GM23338 (cell line): Measurements from ENCODE around the gene KRTAP1-3. TPM values are rescaled to one million over a fixed set of nuclear protein-coding genes. Genes with fewer than 3 reads are reported as not detected.
A peak's percentile ranks its signal among the peaks of the same experiment; 100 is the strongest.

Experiments used
- ATAC-seq: fragments of 200-7000 bp; cut with Tn5 transposase; 3 replicates; pipeline ENCODE4 v1.9.1; 2020
- DNase-seq: peaks from one replicate; pipeline ENCODE4 v3.0.0-alpha.2; 2015; ENCODE audit warnings: low spot score
- H2AFZ ChIP-seq: fragments of 200-600 bp; sonication (generic); 2 replicates; pipeline ENCODE4 v1.8.0; 2016; ENCODE audit warnings: antibody characterized with exemption, mild to moderate bottlenecking, moderate library complexity
- H3F3A ChIP-seq: fragments of 200-600 bp; sonication (generic); replicated peaks from 2 replicates; pipeline ENCODE4 v1.8.0; 2017; ENCODE audit warnings: antibody characterized with exemption, mixed run types, low read depth
- H3K27ac ChIP-seq: fragments of 200-600 bp; sonication (generic); 2 replicates; pipeline ENCODE4 v1.6.1; 2016; ENCODE audit warnings: low read depth
- H3K27me3 ChIP-seq: fragments of 200-600 bp; sonication (generic); 2 replicates; pipeline ENCODE4 v1.8.0; 2016; ENCODE audit warnings: mild to moderate bottlenecking, mixed run types, moderate library complexity; ENCODE audit not compliant: insufficient read depth
- H3K36me3 ChIP-seq: fragments of 200-600 bp; sonication (generic); 2 replicates; pipeline ENCODE4 v1.8.0; 2016; ENCODE audit warnings: mild to moderate bottlenecking; ENCODE audit not compliant: insufficient read depth
- H3K4me1 ChIP-seq: fragments of 200-600 bp; sonication (generic); 2 replicates; pipeline ENCODE4 v1.8.0; 2016; ENCODE audit warnings: mild to moderate bottlenecking, moderate library complexity; ENCODE audit not compliant: insufficient read depth
- H3K4me2 ChIP-seq: fragments of 200-600 bp; sonication (generic); 2 replicates; pipeline ENCODE4 v1.7.1; 2017; ENCODE audit warnings: mixed run types
- H3K4me3 ChIP-seq: fragments of 200-600 bp; sonication (generic); 2 replicates; pipeline ENCODE4 v1.6.1; 2016; ENCODE audit warnings: mixed run types
- H3K79me2 ChIP-seq: fragments of 200-600 bp; sonication (generic); replicated peaks from 2 replicates; pipeline ENCODE4 v1.8.0; 2017; ENCODE audit warnings: mild to moderate bottlenecking; ENCODE audit not compliant: insufficient read depth
- H3K9me2 ChIP-seq: fragments of 200-600 bp; sonication (generic); 2 replicates; pipeline ENCODE4 v1.8.0; 2017; ENCODE audit not compliant: insufficient read depth
- H4K20me1 ChIP-seq: fragments of 200-600 bp; sonication (generic); replicated peaks from 2 replicates; pipeline ENCODE4 v1.8.0; 2017; ENCODE audit warnings: mild to moderate bottlenecking; ENCODE audit not compliant: insufficient read depth
- H3K27ac Mint-ChIP-seq: 2 replicates; pipeline ENCODE4 v1.8.0; 2020; ENCODE audit warnings: inconsistent platforms, mild to moderate bottlenecking, moderate library complexity, mixed read lengths
- H3K27me3 Mint-ChIP-seq: 3 replicates; pipeline ENCODE4 v1.8.0; 2022; ENCODE audit warnings: low read depth, mild to moderate bottlenecking, moderate library complexity, mixed read lengths, inconsistent platforms; ENCODE audit not compliant: insufficient read depth, poor library complexity
- H3K36me3 Mint-ChIP-seq: 3 replicates; pipeline ENCODE4 v1.8.0; 2021; ENCODE audit warnings: low read depth, mild to moderate bottlenecking, inconsistent platforms, moderate library complexity, mixed read lengths
- H3K4me1 Mint-ChIP-seq: 3 replicates; pipeline ENCODE4 v1.8.0; 2020; ENCODE audit warnings: mild to moderate bottlenecking, inconsistent platforms, mixed read lengths
- H3K4me3 Mint-ChIP-seq: 3 replicates; pipeline ENCODE4 v1.8.0; 2021; ENCODE audit warnings: moderate library complexity, mild to moderate bottlenecking, inconsistent platforms, mixed read lengths
- H3K9me3 Mint-ChIP-seq: 3 replicates; pipeline ENCODE4 v1.8.0; 2020; ENCODE audit warnings: moderate library complexity, mild to moderate bottlenecking, inconsistent platforms, mixed read lengths
- CREB1 ChIP-seq: fragments of 250-450 bp; sonication (Bioruptor Pico); IDR thresholded peaks from 2 replicates; pipeline ENCODE4 v1.5.0; 2020; ENCODE audit warnings: low read depth, mild to moderate bottlenecking, moderate library complexity
- EZH2 ChIP-seq: fragments of 200-600 bp; sonication (generic); IDR thresholded peaks from one replicate; pipeline ENCODE4 v1.8.0; 2017; ENCODE audit warnings: antibody characterized with exemption, mild to moderate bottlenecking, low read depth; ENCODE audit not compliant: unreplicated experiment
- EZH2phosphoT487 ChIP-seq: fragments of 200-600 bp; sonication (generic); IDR thresholded peaks from one replicate; pipeline ENCODE4 v1.8.1; 2018; ENCODE audit warnings: antibody characterized with exemption; ENCODE audit not compliant: unreplicated experiment
- NANOG ChIP-seq: IDR thresholded peaks from 2 replicates; pipeline ENCODE4 v1.6.1; 2016; ENCODE audit warnings: antibody characterized with exemption, borderline replicate concordance
- POLR2AphosphoS5 ChIP-seq: IDR thresholded peaks from 2 replicates; pipeline ENCODE4 v1.6.1; 2016; ENCODE audit warnings: antibody characterized with exemption, low read depth
- STAT1 ChIP-seq: IDR thresholded peaks from one replicate; pipeline ENCODE4 v1.6.1; 2016; ENCODE audit warnings: antibody characterized with exemption; ENCODE audit not compliant: unreplicated experiment
- ZNF114 ChIP-seq: fragments of 250-450 bp; sonication (Bioruptor Pico); IDR thresholded peaks from 2 replicates; pipeline ENCODE4 v1.5.0; 2020; ENCODE audit warnings: mild to moderate bottlenecking, moderate library complexity
- ZNF331 ChIP-seq: fragments of 250-450 bp; sonication (Bioruptor Pico); IDR thresholded peaks from 2 replicates; pipeline ENCODE4 v1.5.0; 2020; ENCODE audit warnings: low read depth, mild to moderate bottlenecking, moderate library complexity
- polyA plus RNA-seq: library from polyadenylated mRNA; unstranded; fragments of >200 nt; fragmentation: Nextera tagmentation; extraction: Ambion mirVana; gene quantifications from 2 replicates; pipeline ENCODE4 v1.2.1, GENCODE V29; 2016
- total RNA-seq: library from RNA; depleted of rRNA; stranded (reverse); fragments of >200 nt; shearing (Covaris generic); gene quantifications from 2 replicates; pipeline ENCODE4 v1.2.3, GENCODE V29; 2014
- TF ChIP-seq, protein P1 (sequence below): IDR thresholded peaks from 2 replicates; pipeline ENCODE4 v1.6.1; 2016; ENCODE audit warnings: antibody characterized with exemption
- TF ChIP-seq, protein P2 (sequence below), 2 experiments: fragments of 200-600 bp in 1 of 2; sonication (generic) in 1 of 2; conservative IDR thresholded peaks; 2 replicates each; pipeline versions ENCODE4 v1.5.1 to v1.6.1; 2016 to 2017; ENCODE audit warnings: antibody characterized with exemption in 2 of 2, low read depth in 2 of 2, mild to moderate bottlenecking in 2 of 2, moderate library complexity in 1 of 2

Gene KRTAP1-3
- total and polyA plus RNA-seq, 2 experiments from 2014 or later, result not detected

DNA sequence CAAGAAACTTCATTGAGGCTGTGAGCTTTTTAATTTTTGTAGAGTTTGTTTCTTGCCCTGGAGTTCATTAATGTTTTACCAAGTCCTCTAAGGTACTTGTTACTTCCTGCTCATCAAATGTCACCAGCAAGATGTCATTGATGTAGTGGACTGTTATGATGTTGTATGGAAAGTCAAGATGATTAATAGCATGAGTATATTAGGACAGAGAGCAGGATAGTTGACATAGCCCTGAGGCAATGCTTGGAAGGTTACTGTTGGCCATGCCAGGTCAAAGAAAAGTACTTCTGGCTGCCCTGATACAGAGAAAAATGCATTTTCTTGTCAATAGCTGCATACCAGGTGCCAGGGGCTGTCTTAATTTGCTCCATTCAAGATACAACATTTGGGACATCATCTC is 14.3 kb downstream of the KRTAP1-3 start:
- no peak overlapping the region for H3K4me3 Mint-ChIP-seq
- peaks cover 2% of the 10 kb centered on the region for H3K27me3 Mint-ChIP-seq
- H3K79me2 ChIP-seq, result no peaks in the 10 kb centered on the region
- H3K27ac Mint-ChIP-seq, result no peak overlapping the region
- H3K4me3 ChIP-seq, result no peak overlapping the region
- H3K27me3 ChIP-seq, result no peaks in the 10 kb centered on the region
- no peaks in the 10 kb centered on the region for H3K36me3 Mint-ChIP-seq
- H3F3A ChIP-seq, result no peaks in the 10 kb centered on the region
- no peaks in the 10 kb centered on the region for H3K9me3 Mint-ChIP-seq
- H3K4me1 Mint-ChIP-seq, result no peaks in the 10 kb centered on the region
- H2AFZ ChIP-seq, result no peak overlapping the region
- H3K4me1 ChIP-seq, result no peaks in the 10 kb centered on the region
- H3K9me2 ChIP-seq, result no peaks in the 10 kb centered on the region
- DNase-seq (no peak), ATAC-seq (no peak)
- no peak overlapping the region for H3K4me2 ChIP-seq
- H3K36me3 ChIP-seq, result no peaks in the 10 kb centered on the region
- H4K20me1 ChIP-seq, result no peaks in the 10 kb centered on the region
- TF ChIP-seq, protein P1, sequence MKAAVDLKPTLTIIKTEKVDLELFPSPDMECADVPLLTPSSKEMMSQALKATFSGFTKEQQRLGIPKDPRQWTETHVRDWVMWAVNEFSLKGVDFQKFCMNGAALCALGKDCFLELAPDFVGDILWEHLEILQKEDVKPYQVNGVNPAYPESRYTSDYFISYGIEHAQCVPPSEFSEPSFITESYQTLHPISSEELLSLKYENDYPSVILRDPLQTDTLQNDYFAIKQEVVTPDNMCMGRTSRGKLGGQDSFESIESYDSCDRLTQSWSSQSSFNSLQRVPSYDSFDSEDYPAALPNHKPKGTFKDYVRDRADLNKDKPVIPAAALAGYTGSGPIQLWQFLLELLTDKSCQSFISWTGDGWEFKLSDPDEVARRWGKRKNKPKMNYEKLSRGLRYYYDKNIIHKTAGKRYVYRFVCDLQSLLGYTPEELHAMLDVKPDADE, result no peak
- no peak for TF ChIP-seq CREB1 (CRISPR knock-in tag)
- no peak for TF ChIP-seq ZNF114
- TF ChIP-seq EZH2phosphoT487, result no peak
- TF ChIP-seq NANOG, result no peak
- H3K27ac ChIP-seq, result no peak overlapping the region

DNA sequence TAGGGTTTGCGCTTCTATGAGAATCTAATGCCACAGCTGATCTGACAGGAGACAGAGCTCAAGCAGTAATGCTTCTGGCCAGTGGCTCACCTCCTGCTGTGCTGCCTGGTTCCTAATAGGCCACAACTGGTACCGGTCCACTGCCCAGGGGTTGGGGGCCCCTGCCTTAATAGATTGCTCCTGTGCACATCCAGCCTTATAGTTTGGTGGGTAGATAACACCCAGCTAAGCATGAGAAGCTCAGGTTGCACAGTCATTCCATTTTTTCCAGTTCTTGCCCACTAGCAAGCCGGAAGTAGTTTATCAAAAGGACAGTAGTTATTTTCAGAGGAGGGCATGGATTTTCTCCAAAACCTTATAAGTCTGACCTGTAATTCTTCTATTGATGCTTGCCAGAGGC is 15.3 kb downstream of the KRTAP1-3 start:
- no peak overlapping the region for H2AFZ ChIP-seq
- H3K4me3 Mint-ChIP-seq, result no peak overlapping the region
- H3K36me3 ChIP-seq, result no peaks in the 10 kb centered on the region
- H3K79me2 ChIP-seq, result no peaks in the 10 kb centered on the region
- H3K9me2 ChIP-seq, result no peaks in the 10 kb centered on the region
- no peak overlapping the region for H3K27ac ChIP-seq
- H3K36me3 Mint-ChIP-seq, result no peaks in the 10 kb centered on the region
- no peak overlapping the region for H3K4me3 ChIP-seq
- no peak for TF ChIP-seq STAT1
- TF ChIP-seq EZH2phosphoT487, result no peak
- TF ChIP-seq CREB1 (CRISPR knock-in tag), result no peak
- TF ChIP-seq, protein P2, sequence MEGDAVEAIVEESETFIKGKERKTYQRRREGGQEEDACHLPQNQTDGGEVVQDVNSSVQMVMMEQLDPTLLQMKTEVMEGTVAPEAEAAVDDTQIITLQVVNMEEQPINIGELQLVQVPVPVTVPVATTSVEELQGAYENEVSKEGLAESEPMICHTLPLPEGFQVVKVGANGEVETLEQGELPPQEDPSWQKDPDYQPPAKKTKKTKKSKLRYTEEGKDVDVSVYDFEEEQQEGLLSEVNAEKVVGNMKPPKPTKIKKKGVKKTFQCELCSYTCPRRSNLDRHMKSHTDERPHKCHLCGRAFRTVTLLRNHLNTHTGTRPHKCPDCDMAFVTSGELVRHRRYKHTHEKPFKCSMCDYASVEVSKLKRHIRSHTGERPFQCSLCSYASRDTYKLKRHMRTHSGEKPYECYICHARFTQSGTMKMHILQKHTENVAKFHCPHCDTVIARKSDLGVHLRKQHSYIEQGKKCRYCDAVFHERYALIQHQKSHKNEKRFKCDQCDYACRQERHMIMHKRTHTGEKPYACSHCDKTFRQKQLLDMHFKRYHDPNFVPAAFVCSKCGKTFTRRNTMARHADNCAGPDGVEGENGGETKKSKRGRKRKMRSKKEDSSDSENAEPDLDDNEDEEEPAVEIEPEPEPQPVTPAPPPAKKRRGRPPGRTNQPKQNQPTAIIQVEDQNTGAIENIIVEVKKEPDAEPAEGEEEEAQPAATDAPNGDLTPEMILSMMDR (conservative IDR thresholded peaks at IDR 0.05; ENCODE audit: low read depth in 2 of 2), result no peak
- TF ChIP-seq EZH2, result no peak
- TF ChIP-seq POLR2AphosphoS5, result no peak
- H3K4me2 ChIP-seq, result no peak overlapping the region
- no peaks in the 10 kb centered on the region for H3K4me1 Mint-ChIP-seq
- H3K9me3 Mint-ChIP-seq, result no peaks in the 10 kb centered on the region
- H3K4me1 ChIP-seq, result no peaks in the 10 kb centered on the region
- H4K20me1 ChIP-seq, result no peaks in the 10 kb centered on the region
- no peak overlapping the region for H3K27ac Mint-ChIP-seq
- no peaks in the 10 kb centered on the region for H3K27me3 Mint-ChIP-seq
- no peaks in the 10 kb centered on the region for H3K27me3 ChIP-seq
- DNase-seq (no peak), ATAC-seq (no peak)
- no peaks in the 10 kb centered on the region for H3F3A ChIP-seq

DNA sequence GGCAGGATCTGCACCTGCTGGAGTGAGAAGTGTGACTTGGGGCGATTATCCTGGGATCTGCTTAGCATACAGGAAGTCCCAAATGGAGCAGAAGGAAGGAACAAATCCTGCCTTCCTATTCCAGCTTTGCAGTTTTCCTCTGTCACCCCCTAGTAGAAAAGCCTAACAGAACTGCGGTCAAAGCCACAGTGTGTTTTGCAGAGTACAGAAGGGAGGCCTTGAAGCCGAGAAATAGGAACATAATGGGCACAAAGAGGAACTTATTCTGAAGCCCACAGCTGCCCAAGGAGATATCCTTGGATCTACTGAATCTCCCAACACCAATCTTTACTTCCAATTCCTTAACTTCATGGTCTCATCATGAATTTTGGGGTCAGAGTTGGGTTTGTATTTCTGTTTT is 16.1 kb downstream of the KRTAP1-3 start:
- Histone ChIP-seq H3K4me2 (no peak overlapping the region), H3K27me3 (no peaks in the 10 kb centered on the region), H3K79me2 (no peaks in the 10 kb centered on the region), H3K4me1 (no peaks in the 10 kb centered on the region), H3K36me3 (no peaks in the 10 kb centered on the region), H3K27ac (no peak overlapping the region), H3K9me2 (no peaks in the 10 kb centered on the region), H4K20me1 (no peaks in the 10 kb centered on the region), H2AFZ (peak overlapping the region; percentile 52; the same call in 1 of the 2 replicates), H3K4me3 (no peak overlapping the region), H3F3A (no peaks in the 10 kb centered on the region)
- ATAC-seq (no peak), DNase-seq (no peak)
- Mint-ChIP-seq H3K9me3 (no peaks in the 10 kb centered on the region), H3K27me3 (no peaks in the 10 kb centered on the region), H3K36me3 (no peaks in the 10 kb centered on the region), H3K4me1 (no peaks in the 10 kb centered on the region), H3K4me3 (no peak overlapping the region), H3K27ac (peak overlapping the region; percentile 32; the same call in 1 of the 2 replicates)
- TF ChIP-seq ZNF331 (CRISPR knock-in tag) (no peak), ZNF114 (no peak), EZH2phosphoT487 (no peak)
- TF ChIP-seq, protein P2 (conservative IDR thresholded peaks at IDR 0.05; ENCODE audit: low read depth in 2 of 2), result no peak
